CMK (cell line): Measurements from ENCODE around the gene PLXDC2.
"Not testable (repeated sequence)": the region's sequence is repeated elsewhere in the genome, so short reads cannot be mapped to it uniquely, and the experiment has no call there.

ENCODE experiments used
- DNase-seq: peaks from one replicate; pipeline ENCODE4 v3.0.0-alpha.2; 2010; ENCODE audit warnings: low read depth

The PLXDC2 gene

DNA sequence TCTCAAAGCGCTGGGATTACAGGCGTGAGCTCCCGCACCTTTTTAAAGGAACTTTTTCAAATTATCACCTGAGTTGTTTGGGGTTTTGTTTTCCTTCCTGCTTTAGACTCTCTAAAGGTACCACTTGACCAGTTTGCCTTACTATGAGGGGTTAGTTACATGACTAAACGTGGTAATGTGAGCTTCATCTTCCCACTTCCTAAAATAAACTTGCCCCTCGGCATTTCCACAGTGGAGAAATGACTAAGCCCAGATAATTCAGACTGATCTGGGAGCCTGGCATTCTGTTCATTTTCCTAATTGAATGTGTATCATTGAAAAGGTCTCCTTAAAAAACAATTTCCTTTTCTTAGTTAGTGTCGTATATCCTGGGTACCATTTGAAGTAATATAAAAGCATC lies 163.4 kb downstream of the PLXDC2 start:
- DNase-seq, result no peak

DNA sequence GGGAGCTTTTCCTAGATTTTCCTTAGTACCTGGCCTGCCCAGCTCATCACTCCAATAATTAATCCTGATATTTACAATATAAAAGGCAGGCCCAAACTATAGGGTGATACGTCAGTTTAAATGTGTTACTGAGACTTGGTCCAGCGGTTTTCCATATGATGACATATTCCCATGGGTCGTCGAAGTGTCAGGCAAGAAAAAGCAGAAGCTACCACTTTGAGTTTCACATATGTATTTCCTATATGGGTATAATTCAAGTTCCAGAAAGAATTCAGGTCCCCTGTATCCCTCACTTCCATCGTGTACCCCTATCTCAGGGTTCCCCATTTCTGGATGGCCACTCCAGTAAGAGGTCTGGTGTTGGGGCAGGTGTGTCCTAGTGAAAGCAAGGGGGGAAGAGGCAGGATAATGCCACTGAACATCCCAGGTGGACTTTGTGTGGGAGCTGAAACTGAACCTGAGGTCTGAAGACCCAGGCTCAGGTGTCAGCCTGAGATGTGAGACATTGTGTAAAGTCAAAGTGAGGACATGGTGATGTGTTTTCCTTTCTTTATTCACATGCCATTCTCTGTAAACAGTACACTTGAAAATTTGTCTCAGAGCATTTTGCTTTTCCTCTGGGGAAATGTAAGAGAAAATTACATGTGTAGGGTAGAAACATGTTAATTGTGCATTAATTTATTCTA lies 167.8 kb downstream of the PLXDC2 start:
- no peak for DNase-seq

DNA sequence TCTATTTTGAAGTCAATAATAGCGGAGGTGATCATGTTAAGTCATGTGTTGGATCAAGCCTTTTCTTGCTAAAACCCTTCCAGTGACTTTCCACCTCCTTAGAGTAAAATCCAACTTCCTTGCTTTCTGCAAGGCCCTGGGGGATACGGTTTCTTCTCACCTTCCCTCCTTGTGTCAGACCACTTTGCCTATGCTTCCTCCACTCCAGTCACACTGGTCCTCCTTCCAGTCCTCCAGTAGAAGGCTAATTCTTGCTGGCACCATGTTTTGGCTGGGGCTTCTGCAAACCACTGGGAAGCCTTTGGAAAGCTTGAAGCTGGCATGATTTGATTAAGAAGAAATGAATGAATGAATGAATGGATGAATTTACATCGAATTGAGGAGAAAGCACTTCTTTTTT lies 169.5 kb downstream of the PLXDC2 start:
- no peak for DNase-seq

DNA sequence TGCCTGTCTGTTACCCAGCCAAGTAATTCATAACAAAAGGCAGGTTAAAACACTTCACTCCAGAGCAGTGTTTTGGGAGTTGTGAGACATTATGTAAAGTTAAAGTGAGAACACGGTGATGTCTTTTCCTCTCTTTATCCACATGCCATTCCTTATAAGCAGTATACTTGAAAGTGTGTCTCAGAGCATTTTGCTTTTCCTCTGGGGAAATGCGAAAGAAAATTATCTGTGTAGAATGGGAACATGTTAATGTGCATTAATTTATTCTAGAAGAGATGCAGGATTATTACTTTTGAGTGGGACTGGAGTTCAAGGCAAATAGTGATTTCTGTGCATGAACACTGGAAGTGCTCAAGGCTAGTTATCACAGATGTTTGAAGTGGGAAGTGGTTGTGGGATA lies 170.4 kb downstream of the PLXDC2 start:
- no peak for DNase-seq

DNA sequence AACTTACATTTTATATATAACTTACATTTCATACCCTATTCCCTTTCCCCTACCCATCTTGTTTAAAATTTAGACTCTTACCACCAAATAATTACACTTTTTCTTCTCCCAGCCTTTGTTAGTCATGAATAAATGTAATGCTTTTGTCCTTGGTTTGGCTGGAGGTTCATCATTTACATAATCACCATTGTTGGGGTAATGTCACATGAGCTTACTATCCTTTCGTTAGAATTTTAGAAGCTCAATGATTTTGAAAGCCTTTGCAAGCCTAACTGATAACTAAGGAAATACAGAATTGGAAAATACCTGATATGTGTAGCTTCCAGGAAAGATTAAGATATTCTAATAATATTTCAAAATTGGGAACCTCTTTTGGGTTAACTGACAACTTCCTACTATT lies 171.7 kb downstream of the PLXDC2 start:
- DNase-seq, result no peak

DNA sequence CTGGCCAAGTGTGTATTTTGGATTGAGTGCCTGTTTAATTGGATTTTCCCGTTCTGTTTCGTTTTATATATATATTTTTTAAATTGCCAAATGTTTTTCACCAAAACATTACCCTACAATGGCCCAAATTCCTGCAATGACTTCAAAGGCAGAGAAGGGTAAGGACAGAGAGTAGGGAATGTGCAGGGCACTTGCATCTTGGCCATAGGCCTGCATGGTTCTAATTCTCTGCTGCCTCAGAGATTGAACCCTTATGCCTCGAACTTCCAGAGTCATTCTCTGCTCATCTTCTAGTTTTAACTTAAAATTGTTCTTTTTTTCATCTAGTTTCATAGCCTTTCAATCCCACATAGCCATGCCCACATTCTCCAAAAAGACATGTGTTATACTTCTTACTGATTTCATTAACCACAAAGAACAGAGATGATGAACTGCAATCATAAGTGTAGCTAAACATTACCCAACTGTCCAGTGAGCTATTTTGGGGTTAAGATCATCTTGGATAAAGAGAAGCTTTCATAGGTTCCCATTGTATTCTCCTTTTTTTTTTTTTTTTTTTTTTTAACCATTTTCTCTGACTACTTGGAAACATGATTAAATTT lies 177.6 kb downstream of the PLXDC2 start:
- DNase-seq, result no peak

DNA sequence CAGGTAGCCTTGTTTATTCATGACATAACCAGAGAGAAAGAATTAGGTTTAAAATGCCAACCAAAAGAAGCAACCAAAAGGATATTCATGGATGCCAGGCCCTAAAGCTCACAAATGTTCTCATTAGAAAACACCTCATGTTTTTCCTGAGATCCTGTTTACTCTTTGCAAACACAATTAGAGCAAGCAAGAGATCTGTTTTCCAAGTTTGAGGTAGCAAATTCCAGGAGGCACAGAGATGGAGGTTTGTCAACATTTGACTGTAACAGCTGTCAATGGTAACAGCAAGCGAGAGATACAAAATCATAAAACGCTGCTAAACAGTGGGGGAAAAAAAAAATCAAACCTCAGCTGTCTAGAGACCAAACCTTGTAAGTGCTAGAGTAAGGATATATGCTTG lies 182.2 kb downstream of the PLXDC2 start:
- no peak for DNase-seq

DNA sequence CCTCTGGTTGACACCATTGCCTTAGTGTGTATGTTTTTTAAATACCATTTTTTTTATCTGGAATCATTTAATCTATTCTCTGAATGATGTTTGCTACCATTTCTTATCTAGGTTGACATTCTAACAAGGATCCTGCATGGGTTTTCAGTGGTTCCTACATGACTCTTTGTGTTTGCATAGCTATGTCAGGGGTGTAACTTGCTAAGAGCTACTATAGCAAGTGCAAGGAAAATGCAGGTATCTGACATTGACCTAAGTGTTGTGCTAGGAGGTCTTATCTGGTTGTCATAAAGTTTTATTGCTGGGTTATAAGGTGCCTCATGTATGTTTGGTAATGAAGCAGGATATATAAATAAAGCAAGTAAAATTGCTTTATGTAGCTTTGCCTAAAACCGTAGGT lies 183.2 kb downstream of the PLXDC2 start:
- no peak for DNase-seq

DNA sequence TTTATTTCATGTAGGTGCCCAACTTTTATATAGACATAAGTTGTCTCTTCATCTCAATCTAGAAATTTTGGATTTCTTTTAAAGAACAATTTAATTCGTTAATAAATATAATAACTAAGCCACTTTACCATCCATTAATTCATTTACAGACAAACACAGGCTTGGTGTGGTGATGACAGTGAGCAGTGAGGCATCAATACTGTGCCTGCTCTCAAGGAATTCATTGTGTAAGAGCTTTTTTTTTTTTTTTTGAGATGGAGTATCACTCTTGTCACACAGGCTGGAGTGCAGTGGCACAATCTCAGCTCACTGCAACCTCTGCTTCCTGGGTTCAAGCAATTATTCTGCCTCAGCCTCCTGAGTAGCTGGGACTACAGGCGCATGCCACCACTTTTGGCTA lies 185.8 kb downstream of the PLXDC2 start:
- DNase-seq, result not testable (repeated sequence)

DNA sequence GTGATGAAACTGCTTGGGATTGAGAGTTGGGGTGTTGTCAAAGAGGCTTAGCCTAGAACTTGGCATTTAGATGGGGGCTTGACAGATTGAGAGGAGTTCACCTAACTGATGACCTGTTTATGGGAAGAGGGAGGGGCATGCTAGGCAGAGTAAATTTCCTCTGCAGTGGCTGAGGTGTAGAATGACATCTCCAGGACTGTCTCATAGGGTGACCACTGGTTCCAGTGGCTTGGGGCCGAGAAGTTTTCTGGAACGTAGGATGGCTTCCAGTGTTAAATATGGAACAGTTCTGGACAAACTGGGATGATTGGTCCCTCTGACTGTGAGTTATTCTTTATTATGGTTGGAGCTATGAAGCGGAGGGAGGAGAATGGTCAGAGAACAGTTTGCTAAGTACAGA lies 186.4 kb downstream of the PLXDC2 start:
- no peak for DNase-seq

DNA sequence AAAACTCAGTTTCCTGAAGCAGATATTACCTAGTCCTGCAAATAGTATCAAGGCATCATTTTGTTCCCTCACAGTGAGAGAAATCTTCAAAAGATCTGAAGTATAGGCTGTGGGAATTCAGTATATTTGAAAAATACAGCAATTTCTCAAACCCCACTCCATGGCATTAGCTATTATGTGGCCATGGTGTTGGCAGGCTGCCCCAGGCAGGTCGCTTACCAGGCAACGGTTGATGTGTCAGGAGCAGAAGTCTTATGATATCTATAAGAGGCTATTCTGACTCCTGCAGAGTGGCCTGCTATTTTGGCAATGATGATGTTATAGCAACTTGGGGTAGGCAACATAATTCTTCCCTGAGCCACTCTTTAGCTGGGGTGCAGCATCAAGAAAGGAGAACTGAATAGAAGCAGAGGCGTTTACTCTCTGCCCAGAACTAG lies 187.9 kb downstream of the PLXDC2 start:
- no peak for DNase-seq

DNA sequence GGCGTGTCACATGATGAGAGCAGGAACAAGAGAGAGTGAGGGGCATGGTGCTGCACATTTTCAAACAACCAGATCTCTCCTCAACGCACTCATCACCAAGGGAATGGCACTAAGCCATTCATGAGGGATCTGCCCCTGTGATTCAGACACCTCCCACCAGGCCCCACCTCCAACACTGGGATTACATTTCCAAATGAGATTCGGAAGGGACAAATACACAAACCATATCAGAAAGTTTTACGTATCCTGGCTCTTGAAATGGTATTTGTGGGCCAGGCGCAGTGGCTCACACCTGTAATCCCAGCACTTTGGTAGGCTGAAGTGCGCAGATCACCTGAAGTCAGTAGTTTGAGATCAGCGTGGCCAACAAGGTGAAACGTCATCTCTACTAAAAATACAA lies 189.4 kb downstream of the PLXDC2 start:
- DNase-seq, result no peak

DNA sequence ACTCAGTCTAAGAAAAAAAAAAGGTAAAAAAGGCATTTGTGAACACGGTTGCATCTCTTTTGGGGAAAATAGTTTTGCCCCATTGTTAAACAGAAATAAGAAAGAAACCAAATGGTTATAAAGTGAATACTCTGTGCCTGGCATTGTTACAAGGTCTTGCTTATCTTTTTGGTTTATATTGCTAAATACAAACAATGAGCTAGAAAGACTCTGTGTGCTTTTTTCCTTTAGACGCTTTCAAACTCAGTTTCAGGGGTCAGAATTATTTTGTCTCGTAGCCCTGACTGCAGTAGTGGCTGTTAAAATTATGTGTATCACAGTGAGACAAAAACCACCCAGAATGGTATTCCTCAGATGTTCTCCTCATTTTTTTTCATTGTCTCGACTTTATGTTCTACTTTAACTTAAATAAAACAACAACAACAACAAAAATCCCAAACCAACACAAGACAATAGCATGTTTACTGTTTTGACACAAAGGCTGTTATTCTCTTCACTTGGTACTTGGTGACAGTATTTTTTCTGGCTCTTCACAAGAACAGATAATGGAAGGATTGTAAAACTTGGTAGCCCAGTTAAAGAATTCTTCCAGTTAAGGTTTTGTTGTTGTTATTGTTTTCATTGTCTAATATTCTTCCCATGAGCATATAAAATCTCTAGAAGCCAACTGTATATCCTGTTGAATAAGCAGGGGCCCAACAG lies 190.1 kb downstream of the PLXDC2 start:
- no peak for DNase-seq

DNA sequence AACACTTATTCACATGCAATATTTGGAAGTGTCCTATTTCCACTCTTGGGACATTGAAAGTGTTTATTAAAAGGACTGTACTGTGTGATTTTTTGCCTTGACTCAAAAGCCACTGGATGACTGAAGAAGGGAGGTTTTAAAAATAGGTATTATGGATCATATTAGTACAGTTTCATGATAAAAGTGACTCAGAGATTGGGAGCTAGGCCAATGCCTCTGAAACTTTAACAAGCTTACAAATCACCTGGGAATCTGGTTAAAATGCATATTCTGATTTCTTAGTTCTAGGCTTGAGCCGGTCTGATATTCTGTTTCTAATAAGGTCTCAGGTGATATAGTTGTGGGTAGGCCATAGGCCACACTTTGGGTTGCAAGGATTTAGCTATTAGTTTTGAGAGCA lies 191.2 kb downstream of the PLXDC2 start:
- no peak for DNase-seq

DNA sequence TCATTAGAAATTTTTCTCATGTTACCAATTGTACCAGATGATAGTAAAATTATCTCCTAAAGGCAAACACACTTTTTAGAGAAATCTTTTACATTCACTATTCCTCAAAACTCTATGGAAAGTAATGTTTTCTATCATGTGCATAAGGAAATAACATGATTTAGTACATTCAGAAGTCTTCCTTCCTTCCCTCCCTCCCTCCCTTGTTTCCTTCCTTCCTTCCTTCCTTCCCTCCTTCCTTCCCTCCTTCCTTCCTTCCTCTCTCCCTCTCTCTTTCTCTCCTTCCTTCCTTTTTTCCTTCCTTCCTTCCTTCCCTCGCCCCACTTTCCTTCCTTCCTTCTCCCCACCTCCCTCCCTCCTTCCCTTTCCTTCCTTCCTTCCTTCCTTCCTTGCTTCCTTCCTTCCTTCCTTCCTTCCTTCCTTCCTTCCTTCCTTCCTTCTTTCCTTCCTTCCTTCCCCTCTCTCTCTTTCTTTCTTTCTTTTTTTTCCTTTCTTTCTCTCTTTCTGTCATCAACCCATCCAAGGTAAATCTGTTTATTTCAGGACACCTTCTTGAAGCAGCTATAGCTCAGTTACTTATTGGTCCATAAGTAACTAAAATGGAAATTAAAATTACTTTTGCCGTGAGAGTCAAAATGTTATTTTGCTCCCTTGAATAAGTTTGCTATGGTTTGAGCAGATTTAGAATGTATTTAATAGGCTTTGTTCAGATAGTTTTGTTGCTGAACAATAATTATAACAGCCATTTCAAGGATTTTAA lies 197.9 kb downstream of the PLXDC2 start:
- DNase-seq, result no peak

DNA sequence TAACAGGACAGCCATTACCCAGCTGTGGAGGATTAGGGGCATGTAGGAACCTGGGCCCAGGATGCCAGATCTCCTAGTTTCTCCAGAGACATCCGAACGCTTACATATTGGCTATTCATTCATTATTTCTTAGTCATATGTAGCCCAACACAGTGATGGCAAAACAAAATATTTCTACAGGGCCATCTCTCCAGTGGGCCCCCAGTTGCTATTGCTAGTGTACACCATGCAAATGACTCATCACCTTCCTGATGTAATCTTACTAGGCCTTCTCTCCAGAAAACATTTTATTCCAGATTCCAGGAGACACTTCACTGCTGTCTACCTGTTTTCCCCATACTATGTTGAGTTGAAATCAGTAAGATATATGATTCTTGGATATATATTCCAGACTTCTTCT lies 201.7 kb downstream of the PLXDC2 start:
- no peak for DNase-seq

DNA sequence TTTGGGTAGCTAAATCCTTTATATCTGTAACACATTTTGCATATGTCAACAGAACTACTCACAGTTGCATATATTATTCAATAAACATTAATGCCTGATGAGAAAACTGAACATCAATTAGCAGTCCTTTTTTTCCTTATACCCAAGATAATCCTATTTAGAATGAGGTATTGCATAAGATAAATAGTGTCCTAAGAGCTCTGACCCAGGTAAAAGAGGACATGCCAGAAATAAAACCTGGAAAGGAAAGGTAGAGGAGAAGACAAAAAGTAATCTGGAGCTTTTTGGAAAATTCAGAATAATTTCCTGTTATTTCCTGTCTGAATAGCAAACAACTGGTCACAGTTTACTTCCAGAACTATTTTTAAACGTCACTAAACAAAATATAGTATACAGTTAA lies 204.4 kb downstream of the PLXDC2 start:
- DNase-seq, result no peak

DNA sequence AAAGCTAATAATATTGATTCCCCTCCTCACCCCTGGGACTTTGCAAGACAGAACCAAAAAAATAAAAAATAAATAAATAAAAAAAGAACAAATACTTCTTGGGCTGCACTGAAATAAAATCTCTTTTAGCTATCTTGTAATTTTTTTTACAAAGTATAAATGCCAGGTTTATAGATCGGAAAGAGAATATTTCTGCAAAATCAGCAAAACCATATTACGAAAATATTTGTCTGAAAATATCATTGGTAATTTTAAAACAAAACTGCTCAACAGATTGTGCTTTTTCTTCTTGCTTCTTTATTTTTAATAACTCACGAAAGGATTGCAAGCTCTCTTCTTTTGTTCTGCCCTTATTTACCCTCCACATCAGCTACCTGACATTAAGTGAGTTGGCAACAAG lies 213.3 kb downstream of the PLXDC2 start:
- no peak for DNase-seq

DNA sequence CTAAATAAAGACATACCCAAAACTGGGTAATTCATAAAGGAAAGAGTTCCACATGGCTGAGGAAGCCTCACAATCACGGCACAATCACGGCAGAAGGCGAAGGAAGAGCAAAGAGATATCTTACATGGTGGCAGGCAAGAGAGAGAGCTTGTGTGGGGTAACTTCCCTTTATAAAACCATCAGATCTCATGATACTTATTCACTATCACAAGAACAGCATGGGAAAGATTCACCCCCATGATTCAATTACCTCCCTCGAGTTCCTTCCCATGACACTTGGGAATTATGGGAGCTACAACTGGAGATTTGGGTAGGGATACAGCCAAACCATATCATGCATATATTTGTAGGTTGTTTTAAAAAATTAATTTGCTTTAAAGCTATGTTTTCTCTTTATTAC lies 217.2 kb downstream of the PLXDC2 start:
- no peak for DNase-seq

DNA sequence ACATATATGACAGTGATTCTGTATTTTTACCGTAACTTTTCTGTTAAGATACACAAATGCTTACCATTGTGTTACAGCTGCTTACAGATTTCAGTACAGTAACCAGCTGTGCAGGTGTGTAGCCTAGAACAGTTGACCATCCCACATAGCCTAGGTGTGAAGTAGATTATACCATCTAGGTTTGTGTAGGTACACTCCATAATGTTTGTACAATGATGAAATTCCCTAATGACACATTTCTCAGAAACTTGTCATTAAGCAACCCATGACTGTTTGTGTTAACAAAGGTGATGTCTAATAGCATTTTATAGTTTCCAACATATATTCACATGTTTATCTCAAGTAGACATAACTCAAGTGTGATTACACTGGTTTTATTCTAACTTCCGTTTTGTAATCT lies 218.5 kb downstream of the PLXDC2 start:
- DNase-seq, result no peak

DNA sequence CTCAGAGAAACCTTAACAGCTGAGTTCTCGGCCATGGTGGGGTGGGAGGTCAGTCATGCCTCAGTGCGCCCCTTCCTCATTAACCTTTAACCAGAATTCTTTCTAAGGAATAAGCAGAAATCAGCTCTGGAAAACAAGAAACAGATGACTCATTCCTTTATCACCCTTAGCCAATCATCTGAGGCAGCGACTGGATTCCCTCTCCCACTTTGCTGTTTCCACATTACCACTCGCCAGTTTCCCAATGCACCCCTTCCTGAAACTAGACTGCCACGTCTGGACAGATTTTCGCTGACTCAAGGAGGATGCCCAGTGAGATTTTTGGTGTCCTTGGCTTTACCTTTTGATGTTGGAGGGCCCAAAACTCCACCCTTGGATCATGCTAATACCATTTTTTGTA lies 223.8 kb downstream of the PLXDC2 start:
- DNase-seq, result no peak

DNA sequence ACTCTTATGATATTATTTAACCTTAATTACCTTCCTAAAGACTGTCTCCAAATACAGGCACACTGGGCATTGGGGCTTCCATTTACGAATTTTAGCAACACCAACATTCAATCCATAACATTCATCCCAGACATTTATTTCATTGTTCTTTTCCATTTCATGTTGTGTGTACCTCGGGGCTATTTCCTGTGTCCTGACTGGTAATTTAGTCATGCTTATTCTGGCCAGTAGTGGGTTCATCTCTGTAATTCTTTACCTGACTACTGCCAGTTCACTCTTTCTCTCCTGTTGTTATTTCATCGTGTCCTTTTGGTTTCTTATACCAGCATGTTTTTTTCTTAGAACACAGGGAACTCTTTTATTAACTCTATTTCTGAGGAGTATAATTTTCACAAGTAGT lies 225.7 kb downstream of the PLXDC2 start:
- no peak for DNase-seq

DNA sequence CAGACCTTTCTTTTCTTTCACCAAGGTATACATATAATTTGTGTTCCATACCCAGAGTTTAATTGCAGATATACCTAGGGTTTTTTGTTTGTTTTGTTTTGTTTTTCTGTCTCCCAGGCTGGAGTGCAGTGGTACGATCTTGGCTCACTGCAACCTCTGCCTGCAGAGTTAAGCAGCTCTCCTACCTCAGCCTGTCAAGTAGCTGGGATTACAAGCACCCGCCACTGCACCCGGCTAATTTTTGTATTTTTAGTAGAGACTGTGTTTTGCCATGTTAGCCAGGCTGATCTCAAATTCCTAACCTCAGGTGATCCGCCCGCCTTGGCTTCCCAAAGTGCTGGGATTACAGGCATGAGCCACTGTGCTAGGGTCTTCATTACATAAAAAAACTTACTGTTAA lies 228.9 kb downstream of the PLXDC2 start:
- DNase-seq, result not testable (repeated sequence)
